ENCODE data around the gene TMEM167B. TPM values are rescaled to one million over a fixed set of nuclear protein-coding genes. Genes with fewer than 3 reads are reported as not detected.

TMEM167B gene
- total RNA-seq, 1 experiment from 2014 or later, result 26.3 TPM

DNA sequence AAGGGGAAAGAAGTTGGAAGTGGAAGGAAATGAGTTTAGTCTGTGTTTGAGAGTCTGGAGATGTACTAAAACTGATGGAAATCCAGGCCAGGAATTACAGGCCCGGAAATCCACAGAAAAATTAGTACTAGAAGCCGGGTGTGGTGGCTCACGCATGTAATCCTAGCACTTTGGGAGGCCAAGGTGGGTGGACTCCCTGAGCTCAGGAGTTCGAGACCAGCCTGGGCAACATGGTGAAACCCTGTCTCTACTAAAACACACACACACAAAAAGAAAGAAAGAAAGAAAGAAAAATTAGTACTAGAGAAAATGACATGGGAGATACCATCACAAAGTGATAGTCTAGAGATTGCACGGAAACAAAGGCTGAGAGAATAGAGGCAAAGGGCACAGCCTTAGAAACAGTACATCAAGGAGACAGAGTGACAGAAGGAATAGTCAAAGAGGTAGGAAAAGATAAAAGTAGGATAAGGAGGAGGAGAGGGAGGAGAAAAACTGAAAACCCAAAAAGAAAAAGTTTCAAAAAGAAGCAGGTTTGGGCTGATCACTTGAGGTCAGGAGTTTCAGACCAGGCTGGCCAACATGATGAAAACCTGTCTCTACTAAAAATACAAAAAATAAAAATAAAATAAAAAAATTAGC lies 10.0 kb upstream of the TMEM167B start:
- DNase-seq (ENCODE audit: low read depth), result no peak

DNA sequence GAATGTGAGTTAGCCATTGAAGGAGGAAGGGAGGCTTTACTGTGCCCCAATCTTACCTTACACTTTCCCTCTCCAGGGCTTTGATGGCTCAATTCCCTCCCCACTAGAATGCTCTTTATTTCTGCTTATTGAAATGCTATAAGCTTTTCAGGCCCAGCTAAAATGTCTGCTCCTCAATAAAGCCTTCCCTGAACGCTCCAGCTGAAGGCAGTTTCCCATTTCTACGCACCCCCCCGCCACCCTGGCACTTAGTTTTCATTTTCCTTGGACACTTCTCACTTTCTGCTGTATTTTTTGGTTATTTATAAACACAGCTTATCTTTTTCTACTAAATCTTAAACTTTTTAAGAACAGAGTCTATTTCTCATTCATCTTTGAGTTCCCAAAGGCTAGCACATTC lies 7.1 kb upstream of the TMEM167B start:
- no peak for DNase-seq (ENCODE audit: low read depth)

DNA sequence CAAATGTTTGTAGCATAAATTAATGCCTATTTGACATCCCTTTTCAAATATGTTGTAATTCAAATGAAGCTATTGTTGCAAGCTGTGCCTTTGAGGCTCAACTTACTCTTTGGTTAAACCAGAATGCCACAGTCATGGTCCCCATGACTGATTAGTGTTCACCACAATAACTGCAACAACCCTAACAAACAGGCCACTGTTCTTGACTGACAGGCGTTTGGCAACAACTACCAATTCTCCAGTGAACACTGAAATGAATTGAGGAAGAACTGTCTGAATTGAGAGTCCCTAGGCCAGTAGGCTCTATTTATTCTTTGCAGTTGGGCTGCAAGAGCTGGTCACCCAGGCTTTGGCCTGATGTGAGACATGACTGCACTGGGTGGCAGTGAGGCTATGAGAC lies 6.6 kb upstream of the TMEM167B start:
- DNase-seq (ENCODE audit: low read depth), result peak; percentile 64

DNA sequence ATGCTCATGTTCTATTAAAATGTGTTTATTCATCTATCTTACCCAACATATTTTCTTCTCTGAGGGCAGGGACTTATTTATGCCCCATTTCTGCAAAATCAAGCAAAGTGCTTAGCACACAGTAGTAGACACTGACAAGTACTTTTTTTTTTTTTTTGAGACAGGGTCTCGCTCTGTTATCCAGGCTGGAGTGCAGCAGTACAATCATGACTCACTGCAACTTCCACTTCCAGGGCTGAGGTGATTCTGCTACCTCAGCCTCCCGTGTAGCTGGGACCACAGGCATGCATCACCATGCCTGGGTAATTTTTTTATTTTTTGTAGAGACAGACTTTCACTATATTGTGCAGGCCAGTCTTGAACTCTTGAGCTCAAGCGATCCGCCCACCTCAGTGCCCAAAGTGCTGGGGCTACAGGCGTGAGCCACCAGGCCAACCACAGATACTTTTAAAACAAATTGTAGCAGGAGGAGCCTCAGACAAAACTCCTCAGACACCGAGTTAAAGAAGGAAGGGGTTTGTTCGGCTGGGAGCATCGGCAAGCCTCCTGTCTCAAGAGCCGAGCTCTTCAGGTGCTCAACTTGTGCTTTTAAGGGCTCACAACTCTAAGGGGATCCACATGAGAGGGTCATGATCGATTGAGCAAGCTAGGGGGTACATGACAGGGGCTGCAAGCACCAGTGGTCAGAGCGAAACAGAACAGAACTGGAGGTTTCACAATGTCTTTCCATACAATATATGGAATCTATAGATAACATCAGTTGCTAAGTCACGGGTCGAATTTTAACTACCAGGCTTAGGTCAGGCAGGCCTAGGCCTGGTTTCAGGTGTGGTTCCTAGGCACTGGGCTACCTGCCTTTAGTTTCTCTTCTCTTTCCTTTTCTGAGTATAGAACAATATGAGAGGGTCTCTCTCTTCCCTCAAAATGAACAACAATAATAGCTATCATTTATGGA lies 5.7 kb upstream of the TMEM167B start:
- no peak for DNase-seq (ENCODE audit: low read depth)

DNA sequence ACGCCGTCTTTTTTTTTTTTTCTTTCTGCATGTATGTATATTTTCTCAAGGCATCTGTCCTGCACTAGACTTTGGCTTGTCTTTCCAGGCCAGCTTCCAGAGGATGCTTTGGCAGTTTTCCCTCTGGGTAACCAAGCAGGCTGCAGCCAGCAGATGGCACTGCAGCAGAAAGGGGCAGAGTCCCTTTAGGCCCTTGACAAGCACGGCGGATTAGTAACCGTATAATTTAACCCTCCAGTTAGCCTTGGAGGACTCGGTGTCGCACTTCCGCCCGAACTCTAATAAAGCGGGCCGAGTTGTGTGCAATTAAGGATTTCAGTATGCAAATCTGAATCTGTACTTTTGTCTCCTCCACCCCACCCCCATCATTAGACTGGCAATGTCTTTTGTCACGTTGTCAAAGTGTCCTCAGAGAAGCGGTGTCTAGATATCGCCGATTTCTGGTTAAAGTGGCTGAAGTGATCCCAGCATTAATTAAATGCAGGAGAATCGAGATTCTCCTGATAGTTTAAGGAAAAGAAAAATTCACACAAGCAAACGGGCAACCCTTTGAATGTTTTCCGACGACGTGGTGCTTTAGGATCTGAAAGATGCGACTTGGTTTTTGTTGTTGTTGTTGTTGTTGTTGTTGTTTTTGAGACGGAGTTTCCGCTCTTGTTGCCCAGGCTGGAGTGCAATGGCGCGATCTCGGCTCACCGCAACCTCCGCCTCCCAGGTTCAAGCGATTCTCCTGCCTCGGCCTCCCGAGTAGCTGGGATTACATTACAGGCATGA lies 1.1 kb upstream of the TMEM167B start:
- DNase-seq (ENCODE audit: low read depth), result peak; percentile 88

DNA sequence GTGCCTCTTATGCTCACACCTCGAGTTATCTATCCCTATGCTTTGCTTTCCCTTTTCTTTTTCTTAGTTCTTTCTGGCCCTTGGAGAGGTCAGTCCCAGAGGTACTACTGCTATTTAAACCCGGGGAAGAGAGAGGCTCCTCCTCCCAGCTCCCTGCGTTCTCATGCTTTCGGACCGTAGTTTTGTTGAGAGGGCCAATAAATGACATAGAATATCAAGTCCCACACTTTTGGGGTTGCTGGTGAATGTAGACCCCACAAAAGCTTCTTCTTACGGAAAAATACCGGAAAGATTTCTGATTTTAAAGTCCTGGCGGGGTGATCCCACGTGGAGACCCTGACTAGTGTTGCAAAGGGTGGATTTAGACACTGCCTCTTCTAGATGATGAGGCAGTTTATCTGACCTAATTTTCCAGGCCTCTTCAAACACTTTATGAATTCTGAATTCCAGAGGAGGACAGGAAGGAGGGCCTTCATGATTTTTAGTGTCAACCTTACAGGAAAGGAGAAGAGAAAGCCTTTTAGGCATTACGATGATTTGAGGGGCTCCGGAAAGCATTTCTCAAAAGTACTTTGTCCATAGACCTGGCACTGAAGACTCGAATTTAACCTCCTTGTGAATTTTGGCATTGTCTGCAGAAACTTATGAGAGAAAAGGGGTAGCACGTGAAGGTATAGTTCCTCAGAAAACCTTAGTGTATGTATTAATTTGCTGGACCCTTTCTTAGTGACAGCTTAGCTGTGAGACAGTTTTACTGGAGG lies 694 bp downstream of the TMEM167B start:
- DNase-seq (ENCODE audit: low read depth), result peak; percentile 57

DNA sequence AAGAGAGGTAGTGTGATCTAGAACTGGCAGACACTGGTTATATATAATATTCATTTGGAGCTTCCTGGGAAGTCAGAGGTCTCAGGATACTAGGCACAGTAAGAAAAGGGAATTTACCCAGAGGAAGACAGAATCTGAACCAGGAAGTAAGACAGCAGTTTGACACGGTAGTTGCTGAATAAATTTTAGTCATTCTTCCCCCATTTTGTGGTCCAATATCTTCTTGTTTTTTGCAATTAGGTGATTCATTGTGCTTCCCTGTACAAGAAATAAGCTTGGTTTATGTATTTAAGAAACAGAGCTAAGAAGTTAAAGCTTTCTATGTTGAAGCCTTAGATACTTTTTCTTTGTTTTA lies 1.3 kb downstream of the TMEM167B start:
- DNase-seq (ENCODE audit: low read depth), result no peak

DNA sequence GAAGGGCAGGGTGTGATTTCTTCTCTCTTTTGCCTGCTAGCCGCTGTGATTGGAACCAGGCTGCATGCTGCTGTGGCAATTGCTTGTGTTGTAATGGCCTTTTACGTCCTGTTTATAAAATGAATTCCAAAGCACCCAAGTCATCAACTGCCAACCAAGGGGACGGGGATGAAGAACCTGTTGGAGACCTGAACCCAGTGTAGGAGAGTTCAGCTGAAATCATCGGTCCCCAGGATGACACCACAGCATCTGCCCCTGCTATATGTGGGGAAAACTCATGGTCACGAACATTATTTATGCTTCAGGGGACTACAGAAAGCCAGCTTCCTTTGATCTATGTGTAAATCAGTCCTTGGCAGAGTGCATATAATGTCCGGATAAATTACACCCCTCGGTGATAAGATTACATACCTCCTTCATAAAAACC lies 3.8 kb downstream of the TMEM167B start:
- no peak for DNase-seq (ENCODE audit: low read depth)

DNA sequence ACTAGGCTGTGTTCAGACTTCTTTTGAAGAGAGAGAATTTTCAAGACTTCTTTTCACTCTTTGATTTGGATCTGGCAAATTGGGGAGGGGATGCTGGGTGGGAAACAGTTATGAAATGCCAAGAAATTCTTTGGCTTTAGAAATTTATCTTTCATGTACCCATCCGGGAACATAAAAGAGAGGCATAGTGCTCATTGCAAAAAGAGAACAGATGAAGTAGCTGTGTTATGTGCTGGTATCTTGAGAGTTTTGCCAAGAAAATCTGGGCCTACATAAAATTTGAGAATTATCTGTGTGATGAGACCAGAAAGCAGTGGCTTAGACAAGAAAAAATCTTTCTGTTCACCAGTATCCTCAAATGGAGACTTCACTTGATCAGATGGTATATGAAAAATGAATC lies 4.3 kb downstream of the TMEM167B start:
- DNase-seq (ENCODE audit: low read depth), result no peak

DNA sequence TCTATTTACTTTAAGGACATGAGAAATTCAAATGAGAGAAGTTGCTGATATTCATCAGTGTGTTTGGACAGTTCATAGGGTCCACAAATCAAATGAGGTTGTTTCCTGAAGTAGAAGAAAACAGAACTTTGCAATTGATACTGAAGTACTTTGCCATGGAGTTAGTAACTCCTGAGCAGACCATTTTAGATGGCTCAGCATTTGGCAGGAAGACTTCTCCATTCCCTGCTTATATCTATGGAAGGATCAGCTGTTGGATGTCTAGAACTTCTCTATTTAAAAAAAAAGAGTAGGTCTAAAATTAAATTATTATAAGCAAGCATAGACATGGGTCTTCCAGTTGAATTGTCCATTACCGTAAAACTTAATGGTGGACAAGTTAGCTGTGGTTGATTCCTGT lies 5.1 kb downstream of the TMEM167B start:
- no peak for DNase-seq (ENCODE audit: low read depth)

DNA sequence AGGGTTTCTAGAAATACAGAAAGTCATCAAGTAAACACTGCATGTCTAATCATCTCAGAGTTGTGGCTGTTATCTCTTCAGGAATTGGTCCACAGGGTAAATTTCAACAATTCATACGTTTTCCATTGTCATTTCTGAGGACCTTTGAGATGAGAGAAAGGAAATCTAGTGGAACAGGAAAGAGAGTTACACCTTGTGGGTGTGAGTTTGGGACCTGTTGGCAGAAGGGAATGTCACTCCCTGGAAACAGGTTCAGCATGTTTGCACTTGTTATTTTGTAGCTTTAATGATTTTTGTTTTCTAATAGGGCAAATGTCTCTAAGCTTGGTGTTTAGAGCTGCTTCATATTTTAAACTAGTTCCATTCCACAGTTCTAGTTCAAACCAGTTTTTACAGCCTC lies 5.6 kb downstream of the TMEM167B start:
- DNase-seq (ENCODE audit: low read depth), result no peak

DNA sequence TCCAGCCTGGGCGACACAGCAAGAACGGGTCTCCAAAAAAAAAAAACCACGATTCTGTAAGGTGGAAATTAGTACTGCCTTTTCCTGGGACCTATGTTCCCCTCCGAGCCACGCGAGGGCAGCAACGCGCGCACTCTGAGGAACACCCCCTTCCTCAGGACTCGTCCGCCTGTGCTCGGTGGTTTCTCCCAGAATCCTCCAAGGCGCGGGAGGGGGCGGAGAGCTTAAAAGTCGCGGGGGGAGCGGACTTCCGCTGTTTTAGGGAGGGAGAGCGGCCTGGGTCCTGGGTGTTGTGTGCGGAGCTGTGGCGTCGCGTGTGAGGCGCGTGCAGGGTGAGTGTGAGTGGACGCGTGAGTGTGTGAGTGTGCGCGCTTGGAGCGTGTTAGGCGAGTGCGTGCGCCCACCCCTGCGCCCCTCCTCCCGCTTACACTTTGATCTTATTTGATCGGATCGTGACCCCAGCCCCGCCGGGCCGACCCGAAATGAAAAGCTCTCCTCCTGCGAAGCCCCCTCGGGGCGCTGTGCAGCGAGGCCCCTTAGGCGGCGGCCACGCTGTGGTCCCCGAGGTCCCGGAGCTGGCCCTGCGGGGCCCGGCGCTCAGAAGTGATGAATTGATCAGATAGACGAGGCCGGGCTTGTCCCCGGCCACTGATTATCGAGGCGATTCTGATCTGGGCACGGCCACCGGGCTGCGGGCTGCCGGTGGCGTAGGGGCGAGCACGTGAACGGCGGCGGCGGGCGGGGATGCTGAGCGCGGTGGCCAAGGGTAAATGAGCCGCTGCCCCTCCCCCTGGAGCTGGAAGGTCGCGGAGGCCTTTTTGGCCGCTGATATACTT lies 9.6 kb downstream of the TMEM167B start:
- peak; percentile 97 for DNase-seq (ENCODE audit: low read depth)

DNA sequence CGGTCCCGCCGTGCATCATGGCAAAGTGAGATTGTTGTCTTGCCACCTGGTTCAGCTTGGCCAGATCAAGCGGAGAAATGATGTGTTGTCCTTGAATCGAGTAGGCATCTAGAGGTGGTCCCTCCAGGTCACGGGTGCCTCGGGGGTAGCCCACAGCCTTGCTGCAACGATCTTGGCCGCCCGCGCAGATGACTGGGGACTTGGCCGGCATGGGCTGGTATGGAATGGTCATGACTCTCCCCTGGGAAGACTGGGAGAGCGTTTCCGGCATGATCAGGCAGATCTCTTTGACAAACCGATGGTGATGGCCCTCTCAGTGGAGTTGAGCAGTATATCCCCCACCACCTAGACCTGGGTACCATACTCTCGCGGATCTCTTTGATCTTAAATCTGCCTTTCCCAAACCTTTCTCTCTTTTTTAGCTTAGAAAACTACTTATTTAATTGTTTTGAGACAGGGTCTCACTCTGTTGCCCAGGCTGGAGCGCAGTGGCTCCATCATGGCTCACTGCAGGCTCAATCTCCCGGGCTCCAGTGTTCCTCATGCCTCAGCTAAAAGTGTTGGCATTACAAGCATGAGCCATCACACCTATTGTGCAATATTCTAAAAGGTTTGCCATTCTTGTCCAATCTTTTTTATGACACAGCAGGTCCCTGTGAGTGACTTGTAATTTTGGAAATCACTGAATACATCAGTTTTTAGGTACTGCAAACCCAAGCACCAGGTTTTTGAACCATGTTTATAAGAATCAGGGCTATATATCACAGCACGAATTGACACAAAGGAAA lies 14.0 kb downstream of the TMEM167B start:
- no peak for DNase-seq (ENCODE audit: low read depth)

DNA sequence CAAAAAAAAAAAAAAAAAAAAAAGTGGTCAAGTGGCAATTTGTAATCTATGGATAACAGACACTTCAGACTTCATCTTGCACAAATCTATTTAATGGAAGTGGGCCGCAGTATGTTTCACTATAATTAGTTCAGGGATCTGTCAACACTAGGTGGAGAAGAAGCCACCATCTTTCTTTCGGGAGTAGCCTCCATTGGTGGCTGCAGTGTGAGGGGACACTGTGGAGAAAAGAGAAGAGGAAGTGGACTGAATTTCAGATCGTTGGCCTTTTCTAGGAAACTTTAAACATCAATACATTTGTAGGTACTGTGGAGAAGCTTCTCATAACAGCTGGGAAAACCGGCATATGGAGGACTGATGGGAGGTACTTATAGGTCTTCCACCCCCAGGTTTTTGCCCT lies 15.3 kb downstream of the TMEM167B start:
- no peak for DNase-seq (ENCODE audit: low read depth)

DNA sequence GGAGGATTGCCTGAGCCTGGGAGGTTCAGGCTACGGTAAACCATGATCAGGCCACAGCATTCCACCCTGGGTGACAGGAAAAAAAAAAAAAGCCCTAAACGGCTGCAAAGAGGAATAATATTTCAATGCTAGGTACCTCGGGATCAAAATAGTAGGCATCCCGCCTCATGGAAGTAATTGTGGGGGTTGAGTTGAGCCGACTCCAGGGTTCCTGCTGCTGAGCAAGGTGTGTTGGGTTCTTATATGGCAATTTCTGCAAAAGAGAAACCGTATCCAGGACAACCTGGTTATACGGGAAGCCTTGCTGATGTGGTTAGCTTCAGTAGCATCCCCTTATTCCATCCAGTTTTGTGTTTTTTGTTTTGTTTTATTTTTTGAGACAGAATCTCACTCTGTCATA lies 17.2 kb downstream of the TMEM167B start:
- DNase-seq (ENCODE audit: low read depth), result no peak

DNA sequence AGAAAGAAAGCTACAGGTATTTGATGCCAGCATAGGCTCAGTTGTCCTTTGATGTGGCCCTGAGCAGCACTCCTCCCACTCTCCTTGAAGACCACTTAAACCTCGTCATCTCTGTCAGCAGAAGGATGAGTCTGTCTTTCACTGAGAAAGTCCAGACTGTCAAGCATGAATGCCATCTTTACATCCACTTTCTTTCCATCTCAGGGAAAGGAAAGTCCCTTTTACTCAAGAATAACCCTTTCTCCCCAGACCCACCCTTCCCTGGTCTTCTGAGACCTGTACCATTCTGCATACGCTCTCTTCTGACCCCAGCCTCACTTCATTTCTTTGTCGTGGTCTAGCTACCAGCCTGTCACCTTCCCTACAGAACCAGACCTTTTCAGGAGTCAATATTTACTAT lies 19.3 kb downstream of the TMEM167B start:
- no peak for DNase-seq (ENCODE audit: low read depth)

DNA sequence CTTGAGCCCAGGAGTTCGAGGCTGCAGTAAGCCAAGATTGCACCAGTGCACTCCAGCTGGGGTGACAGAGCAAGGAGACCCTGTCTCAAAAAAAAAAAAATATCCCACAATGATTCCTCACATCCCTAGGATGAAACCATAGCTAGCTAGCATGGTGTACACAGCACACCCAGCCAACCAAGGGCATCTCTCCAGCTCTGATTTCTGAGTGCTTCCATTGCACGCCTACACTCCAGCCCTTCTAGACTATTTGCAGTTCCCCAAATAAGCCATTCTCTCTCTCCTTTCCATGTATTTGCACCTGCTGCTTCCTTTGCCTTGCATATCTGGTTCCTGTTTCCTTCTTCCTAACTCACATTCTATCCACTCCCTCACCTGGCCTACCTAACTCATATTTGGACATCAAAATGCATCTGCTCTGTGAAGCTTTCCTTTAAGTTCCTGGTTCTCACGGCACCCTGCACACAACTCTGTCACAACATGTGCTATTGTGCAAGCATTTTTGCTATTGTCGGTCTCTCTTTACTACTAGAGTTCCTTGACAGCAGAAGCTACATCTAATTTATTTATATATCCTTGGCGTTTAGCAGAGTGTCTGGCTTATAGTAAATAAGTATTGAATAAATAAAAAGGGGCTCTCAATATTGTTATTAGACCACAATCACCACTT lies 21.0 kb downstream of the TMEM167B start:
- no peak for DNase-seq (ENCODE audit: low read depth)

DNA sequence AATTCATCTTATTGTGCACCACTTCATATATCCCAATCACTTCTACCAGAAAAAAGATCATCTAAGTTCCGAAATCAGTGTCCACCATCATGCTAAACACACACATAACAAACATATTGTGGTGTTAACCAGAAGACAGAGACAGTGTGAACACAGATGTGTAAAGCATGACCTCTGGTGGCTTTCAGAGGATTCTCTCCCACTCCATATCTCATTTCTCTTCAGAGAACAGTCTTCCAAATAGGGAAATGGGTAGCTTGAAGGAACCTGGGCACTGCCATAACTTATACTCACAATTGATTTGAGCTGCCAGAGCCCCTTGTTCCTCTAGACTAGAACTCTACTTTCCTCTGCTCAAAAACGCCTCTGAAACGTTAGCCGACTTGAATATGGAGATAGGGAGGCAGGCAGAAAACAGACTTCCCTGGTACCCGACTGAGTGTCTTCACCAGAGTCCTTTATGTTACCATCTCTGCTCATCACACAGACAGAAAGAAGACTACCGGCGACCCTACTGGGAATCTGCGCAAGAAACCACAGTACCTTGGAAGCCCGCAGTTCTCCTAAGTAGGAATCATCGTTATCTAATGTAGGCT lies 21.6 kb downstream of the TMEM167B start:
- peak; percentile 68 for DNase-seq (ENCODE audit: low read depth)

Measured in RPMI7951 (cell line).